Occipital lobe (tissue), 2 donors: Measurements from ENCODE around the gene CTNNA3. TPM values are rescaled to one million over a fixed set of nuclear protein-coding genes. Genes with fewer than 3 reads are reported as not detected.
"Not testable (repeated sequence)": the region's sequence is repeated elsewhere in the genome, so short reads cannot be mapped to it uniquely, and the experiment has no call there.

Experiments
- DNase-seq: peaks from one replicate; lab custom pipeline; 2025; lab: John Stamatoyannopoulos, UW
- total RNA-seq: library from RNA; depleted of rRNA; stranded (reverse); fragments of >200 nt; gene quantifications from one replicate; pipeline ENCODE4 v1.2.3, GENCODE V29; 2014

The CTNNA3 gene
- total RNA-seq, 1 donor from 2014 or later = 1.7 TPM

- no peak for DNase-seq
These were observed 1297.3 kb downstream of the CTNNA3 start for GRCh38 chr10:66398669-66399068.

DNA sequence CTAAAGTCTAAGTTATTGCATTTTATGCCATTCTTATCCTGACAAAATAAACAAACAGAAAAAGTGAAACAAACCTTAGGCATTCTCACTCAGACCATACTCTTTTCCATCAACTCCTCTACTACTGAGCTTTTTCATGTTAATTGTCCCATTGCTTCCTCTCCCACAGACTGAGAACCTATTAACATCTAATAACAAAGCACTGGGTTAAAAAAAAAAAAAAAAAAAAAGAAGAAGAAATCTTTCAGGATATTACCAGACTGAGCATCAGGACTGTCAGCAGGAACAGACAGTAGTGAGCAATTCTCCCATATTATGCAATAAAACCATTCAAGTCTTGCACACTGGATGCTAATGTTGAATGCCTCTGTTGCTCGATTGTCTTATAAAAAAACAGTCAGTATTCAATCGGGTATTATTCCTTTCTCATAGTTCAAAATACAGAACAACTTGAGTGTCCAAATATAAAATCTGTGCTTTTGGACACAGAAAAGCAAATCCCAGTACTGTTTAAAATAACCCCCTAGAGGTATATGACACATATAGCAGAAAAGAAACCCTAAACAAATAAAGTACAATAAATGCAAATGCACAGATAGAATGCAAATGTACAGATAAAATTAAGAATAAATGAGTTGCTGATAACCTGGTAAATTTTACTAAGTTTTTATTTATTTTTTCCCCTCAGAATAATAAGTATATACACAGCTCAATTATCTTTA is 1301.5 kb downstream of the CTNNA3 start:
- no peak for DNase-seq

DNA sequence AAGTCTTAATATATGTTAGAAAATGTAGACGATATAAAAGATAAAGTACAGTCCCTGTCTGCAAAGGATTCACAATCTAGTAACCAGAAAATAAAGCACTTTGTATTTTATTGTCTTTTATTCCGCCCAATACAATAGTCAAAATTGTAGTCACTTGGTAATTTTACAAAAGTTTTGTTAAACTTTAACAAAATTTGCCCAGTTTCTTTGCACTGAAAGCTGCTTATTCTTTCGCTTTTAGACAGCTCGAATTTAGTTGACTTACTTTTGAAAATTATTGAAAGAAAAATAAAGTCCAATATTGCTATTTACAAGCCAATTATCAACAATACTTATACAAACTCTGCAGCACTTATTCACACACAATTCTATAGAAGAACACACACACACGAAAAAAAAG is 1305.1 kb downstream of the CTNNA3 start:
- DNase-seq = no peak

GRCh38 chr10:66381045-66381444 is 1315.0 kb downstream of the CTNNA3 start:
- DNase-seq = no peak

GRCh38 chr10:66378117-66378876 is 1317.7 kb downstream of the CTNNA3 start:
- no peak for DNase-seq

DNA sequence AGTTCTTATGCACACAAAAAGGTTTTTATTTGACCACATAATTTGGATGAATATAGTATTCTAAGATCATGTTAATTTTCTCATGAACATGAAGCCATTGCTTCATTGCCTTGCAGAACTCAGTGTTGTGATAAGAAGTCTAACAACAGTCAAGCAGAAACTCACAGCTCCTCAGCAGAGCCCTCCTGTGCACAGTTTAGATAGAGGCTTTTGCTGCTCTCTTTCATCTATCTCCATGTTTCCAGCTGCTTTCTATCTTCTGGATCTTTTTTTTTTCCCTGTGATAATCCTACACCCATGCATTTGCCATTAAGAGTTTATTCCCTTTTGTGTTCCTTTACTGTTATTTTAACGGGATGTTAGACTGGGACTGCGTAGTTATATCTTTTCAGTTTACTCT is 1327.8 kb downstream of the CTNNA3 start:
- DNase-seq = no peak

DNA sequence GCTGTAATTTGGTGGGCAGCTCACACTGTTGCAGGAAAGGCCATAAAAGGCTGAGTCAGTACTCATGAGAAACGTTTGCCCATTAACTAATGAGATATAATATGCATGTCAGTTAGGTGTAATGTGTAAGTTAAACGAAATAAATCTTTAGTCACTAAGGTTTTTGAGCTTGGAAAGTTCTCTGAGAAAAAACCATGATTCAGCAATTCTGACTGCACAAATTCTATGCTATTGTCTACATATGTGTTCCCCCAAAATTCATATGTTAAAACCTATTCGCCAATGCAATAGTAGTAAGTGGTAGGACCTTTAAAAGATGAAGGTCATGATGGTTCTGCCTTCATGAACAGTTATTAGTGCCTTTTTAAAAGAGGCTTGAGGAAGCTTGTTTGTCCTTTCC is 1329.8 kb downstream of the CTNNA3 start:
- no peak for DNase-seq

GRCh38 chr10:66365686-66366085 is 1330.3 kb downstream of the CTNNA3 start:
- no peak for DNase-seq

DNA sequence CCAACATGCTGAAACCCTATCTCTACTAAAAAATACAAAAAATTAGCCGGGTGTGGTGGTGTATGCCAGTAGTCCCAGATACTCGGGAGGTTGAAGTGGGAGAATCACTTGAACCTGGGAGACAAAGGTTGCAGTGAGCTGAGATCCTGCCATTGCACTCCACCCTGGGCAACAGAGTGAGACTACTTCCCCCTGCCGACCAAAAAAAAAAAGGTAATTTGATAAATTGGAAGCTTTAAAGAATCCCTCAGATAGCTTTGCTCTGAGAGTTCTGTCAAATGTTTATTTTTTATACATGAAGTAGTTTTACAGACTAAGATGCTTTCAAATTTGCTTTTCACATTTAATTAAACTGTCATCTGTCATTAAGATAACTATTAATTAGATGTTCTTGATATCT is 1333.5 kb downstream of the CTNNA3 start:
- DNase-seq = no peak

- not testable (repeated sequence) for DNase-seq
These were observed 1342.2 kb downstream of the CTNNA3 start for GRCh38 chr10:66353822-66354221.

DNA sequence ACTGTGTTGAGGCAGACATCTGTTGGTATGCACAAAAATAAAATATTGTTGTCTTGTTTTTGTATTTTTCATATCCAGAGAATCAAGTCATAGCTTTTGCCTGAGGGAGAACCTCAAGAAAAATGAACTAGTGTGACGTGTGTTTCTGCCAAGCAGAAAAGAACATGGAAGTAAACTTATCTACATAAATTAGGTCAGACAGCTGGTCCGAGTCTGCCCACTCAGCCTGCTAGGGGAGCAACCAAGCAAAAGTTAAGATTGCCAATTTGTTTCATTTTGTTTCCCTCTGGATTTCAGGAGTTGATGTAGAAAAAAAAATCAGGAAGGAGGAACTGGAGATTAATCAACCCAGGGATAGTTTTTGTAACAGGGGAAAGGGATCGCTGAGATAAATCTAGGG is 1342.6 kb downstream of the CTNNA3 start:
- peak; percentile 10 for DNase-seq

- no peak for DNase-seq
These were observed 1345.2 kb downstream of the CTNNA3 start for GRCh38 chr10:66350622-66351399.

DNA sequence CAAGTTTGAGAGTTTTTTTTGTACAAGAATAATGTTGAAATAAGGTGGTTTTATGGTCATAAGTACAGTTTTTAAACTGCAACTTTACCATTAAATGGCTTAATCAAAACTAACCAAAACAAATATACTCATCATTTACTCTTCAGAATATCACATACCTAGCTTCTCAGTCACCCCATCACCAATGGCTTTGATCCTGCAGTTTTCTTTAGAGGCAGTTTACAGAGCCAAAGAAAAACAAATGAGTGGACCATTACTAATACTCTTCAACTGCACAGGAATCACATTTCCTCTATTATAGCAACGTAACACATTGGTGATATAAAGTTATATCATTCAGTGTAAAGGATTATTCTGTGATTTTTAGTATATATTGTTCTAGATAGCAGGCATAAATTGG is 1346.3 kb downstream of the CTNNA3 start:
- no peak for DNase-seq

DNA sequence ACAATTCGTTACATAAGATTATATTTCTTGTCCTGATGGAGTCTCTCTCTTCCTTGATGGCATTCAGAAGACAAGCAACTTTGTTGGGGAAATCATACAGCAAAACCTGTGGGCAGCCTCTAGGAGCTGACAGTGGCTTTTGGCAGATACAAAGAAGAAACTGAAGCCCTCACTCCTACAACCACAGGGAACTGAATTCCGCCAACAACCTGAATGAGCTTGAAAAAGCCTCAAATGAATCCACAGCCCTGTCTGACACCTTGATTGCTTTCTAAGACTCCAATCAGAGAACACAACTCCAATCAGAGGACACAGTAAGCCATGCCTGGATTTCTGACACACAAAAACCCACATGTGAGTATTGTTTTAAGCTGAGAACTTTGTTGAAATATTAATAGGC is 1346.9 kb downstream of the CTNNA3 start:
- no peak for DNase-seq

GRCh38 chr10:66337211-66337610 is 1358.8 kb downstream of the CTNNA3 start:
- no peak for DNase-seq

GRCh38 chr10:66336791-66337190 is 1359.2 kb downstream of the CTNNA3 start:
- DNase-seq = no peak

DNA sequence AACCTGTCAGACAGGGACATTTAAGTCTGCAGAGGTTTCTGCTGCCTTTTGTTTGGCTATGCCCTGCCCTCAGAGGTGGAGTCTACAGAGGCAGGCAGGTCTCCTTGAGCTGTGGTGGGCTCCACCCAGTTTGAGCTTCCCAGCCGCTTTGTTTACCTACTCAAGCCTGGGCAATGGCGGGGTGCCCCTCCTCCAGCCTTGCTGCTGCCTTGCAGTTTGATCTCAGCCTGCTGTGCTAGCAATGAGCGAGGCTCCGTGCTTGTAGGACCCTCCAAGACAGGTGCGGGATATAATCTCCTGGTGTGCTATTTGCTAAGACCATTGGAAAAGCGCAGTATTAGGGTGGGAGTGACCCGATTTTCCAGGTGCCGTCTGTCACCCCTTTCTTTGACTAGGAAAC is 1360.2 kb downstream of the CTNNA3 start:
- DNase-seq = not testable (repeated sequence)

DNA sequence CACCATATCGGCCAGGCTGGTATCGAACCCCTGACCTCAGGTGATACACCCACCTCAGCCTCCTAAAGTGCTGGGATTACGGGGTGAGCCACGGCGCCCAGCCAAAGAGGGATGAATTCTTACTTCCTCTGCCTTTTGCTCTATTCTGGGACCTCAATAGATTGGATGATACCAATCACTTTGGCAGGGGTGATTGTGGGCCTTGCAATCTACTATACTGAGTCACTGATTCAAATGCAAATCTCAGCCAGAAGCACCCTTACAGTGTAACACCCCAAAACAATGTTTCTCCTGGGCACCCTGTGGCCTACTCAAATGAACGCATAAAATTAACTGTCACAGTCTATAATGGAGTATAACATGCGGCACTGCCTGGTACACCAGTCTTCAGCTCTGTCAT is 1366.8 kb downstream of the CTNNA3 start:
- DNase-seq = no peak

GRCh38 chr10:66326876-66327275 is 1369.1 kb downstream of the CTNNA3 start:
- DNase-seq = no peak

GRCh38 chr10:66322777-66323176 is 1373.2 kb downstream of the CTNNA3 start:
- DNase-seq = no peak

GRCh38 chr10:66321723-66322665 is 1374.0 kb downstream of the CTNNA3 start:
- no peak for DNase-seq
